Measurements from ENCODE around the gene ALK.
A peak's percentile ranks its signal among the peaks of the same experiment; 100 is the strongest.

The ALK gene

DNA sequence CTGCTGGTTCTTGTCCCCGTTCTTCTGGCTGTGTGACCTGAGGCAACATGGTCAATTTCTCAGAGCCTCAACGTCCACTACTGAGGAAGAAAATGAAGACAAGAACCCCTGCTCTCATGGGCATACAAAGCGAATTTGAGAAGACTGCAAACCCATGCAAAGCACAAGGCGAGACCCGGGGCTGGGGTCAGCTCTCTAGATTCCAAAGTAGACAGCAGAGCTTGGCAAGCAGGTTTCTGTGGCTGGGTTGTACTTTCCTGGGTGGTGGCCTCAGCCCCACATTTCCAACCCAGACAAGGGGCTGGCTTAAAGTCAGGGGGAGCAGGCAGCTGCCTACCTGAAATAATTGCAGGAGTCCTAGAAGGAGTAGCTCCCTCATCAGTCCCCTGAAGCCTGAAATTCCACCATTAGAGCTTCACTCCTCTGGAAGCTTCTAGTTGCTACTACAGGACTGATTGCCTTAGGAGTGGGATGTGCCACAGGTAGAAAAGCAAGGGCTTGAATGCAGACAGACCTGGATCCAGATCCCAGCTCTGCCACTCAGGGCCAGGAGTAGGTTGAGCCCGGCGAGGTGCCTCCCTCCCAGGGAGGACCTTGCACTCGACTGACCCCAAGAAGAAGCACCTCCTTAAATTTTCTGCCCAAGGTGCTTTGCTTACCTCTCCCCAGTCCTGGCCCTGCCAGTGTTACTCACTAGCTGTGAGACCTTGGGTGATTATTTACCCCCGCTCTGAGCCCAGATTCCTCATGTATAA lies 678.6 kb downstream of the ALK start (continued):
- no peak for TF ChIP-seq SCRT1 (tag by site-specific recombination; IDR thresholded peaks at IDR 0.05; ENCODE audit: borderline replicate concordance)
- TF ChIP-seq, protein P1, sequence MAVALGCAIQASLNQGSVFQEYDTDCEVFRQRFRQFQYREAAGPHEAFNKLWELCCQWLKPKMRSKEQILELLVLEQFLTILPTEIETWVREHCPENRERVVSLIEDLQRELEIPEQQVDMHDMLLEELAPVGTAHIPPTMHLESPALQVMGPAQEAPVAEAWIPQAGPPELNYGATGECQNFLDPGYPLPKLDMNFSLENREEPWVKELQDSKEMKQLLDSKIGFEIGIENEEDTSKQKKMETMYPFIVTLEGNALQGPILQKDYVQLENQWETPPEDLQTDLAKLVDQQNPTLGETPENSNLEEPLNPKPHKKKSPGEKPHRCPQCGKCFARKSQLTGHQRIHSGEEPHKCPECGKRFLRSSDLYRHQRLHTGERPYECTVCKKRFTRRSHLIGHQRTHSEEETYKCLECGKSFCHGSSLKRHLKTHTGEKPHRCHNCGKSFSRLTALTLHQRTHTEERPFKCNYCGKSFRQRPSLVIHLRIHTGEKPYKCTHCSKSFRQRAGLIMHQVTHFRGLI (tag by site-specific recombination; IDR thresholded peaks at IDR 0.05): no peak
- no peak for TF ChIP-seq REPIN1 (tag by site-specific recombination; IDR thresholded peaks at IDR 0.05; ENCODE audit: low read depth)
- TF ChIP-seq, protein P2, sequence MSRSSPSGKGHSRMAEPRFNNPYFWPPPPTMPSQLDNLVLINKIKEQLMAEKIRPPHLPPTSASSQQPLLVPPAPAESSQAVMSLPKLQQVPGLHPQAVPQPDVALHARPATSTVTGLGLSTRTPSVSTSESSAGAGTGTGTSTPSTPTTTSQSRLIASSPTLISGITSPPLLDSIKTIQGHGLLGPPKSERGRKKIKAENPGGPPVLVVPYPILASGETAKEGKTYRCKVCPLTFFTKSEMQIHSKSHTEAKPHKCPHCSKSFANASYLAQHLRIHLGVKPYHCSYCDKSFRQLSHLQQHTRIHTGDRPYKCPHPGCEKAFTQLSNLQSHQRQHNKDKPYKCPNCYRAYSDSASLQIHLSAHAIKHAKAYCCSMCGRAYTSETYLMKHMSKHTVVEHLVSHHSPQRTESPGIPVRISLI (tag by site-specific recombination; IDR thresholded peaks at IDR 0.05): no peak
- TF ChIP-seq ZNF121 (tag by site-specific recombination; IDR thresholded peaks at IDR 0.05): no peak
- no peak for TF ChIP-seq ZNF23 (tag by site-specific recombination; IDR thresholded peaks at IDR 0.05; ENCODE audit: borderline replicate concordance)
- TF ChIP-seq ZNF426 (tag by site-specific recombination; IDR thresholded peaks at IDR 0.05): no peak

DNA sequence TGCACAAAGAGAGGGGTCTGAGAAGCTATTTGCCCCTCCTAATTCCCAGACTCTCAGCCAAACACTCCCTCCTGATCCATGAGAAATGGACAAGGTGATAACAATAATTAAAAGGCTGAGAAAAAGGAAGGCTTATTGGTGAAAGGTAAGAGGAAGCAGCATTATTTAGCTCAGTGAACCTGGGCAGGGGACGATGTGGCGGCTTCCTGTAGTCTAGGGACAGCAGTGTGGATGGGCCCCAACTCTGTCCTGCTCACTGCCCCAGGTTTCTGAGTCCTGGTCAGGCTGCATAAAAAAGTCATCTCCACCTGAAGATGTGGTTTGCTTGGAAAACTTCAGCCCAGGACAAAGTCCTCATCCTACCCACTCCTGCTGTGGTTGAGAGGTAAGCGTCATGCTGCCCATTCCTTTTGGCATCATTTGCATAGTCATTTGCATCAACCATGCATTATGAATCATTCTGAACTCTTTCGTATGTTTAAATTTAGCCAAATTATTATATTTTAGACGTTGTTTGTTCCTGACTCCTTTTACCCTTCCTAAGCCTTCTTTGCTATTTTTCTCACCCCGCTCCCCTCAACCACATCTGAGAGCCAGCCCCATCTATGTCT lies 679.3 kb downstream of the ALK start:
- Histone ChIP-seq H3K4me1 (ENCODE audit: control insufficient read depth, insufficient read depth, low read length) (no peaks in the 10 kb centered on the region), H3K36me3 (ENCODE audit: control insufficient read depth in 2 of 2, insufficient read depth in 1 of 2, low read length in 2 of 2) (no peaks in the 10 kb centered on the region), H3K27ac (ENCODE audit: extremely low read depth, low read depth, low read length) (no peak overlapping the region), H3K9me3 (ENCODE audit: control insufficient read depth, insufficient read depth, low read depth, low read length) (no peaks in the 10 kb centered on the region), H3K4me3 (ENCODE audit: low read depth, low read length) (no peak overlapping the region)
- POLR2A ChIA-PET: no interaction called here
- no peak for TF ChIP-seq SETDB1 (IDR thresholded peaks at IDR 0.05; ENCODE audit: insufficient read length, low read length)
- TF ChIP-seq ZFP3 (tag by site-specific recombination; IDR thresholded peaks at IDR 0.05; ENCODE audit: low read depth): no peak
- TF ChIP-seq ZNF311 (tag by site-specific recombination; IDR thresholded peaks at IDR 0.05; ENCODE audit: borderline replicate concordance): no peak
- TF ChIP-seq ZNF423 (tag by site-specific recombination; IDR thresholded peaks at IDR 0.05): no peak
- TF ChIP-seq ZNF600 (tag by site-specific recombination; IDR thresholded peaks at IDR 0.05): no peak
- no peak for TF ChIP-seq ZNF768 (tag by site-specific recombination; IDR thresholded peaks at IDR 0.05)
- no peak for TF ChIP-seq ZNF121 (tag by site-specific recombination; IDR thresholded peaks at IDR 0.05)
- TF ChIP-seq BCL11A (tag by site-specific recombination; IDR thresholded peaks at IDR 0.05; ENCODE audit: low read depth): no peak
- TF ChIP-seq ZNF169 (tag by site-specific recombination; IDR thresholded peaks at IDR 0.05): no peak
- TF ChIP-seq GFI1B (tag by site-specific recombination; IDR thresholded peaks at IDR 0.05): no peak
- no peak for TF ChIP-seq ZNF324 (tag by site-specific recombination; IDR thresholded peaks at IDR 0.05)
- no peak for TF ChIP-seq ZNF843 (tag by site-specific recombination; IDR thresholded peaks at IDR 0.05)
- TF ChIP-seq ZNF510 (tag by site-specific recombination; IDR thresholded peaks at IDR 0.05; ENCODE audit: insufficient replicate concordance): no peak
- CTCF ChIA-PET: interaction anchor here (0.6 to 1.2 kb wide), 3 partner anchors 17 to 221 kb away, joined by 3 to 4 read pairs (median 3); no protein-coding TSS in a partner anchor

DNA sequence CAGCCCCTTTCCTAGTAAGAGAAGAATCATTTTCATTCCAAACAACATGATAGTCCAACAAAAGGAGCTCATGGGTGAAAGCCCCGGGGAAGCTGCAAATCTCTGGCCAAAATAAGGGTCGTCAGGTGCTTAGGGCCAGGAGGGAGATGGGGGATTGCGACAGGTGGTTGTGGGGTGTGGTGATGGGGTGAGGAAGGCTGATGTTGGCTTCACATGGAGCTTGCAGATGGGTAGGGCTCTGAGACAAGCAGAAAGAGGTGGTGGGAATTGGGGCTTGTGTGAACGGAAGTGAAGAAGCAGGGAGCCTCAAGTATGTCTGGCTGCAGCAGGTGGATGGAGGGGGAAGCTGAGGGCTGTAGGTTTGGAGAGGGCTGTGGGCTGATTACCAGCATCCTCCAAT lies 680.0 kb downstream of the ALK start:
- H3K9me3 ChIP-seq (ENCODE audit: control insufficient read depth, insufficient read depth, low read depth, low read length): no peaks in the 10 kb centered on the region
- no peak overlapping the region for H3K27ac ChIP-seq (ENCODE audit: extremely low read depth, low read depth, low read length)
- TF ChIP-seq ZNF2 (tag by site-specific recombination; IDR thresholded peaks at IDR 0.05) (no peak), GFI1B (tag by site-specific recombination; IDR thresholded peaks at IDR 0.05) (no peak), SCRT1 (tag by site-specific recombination; IDR thresholded peaks at IDR 0.05; ENCODE audit: borderline replicate concordance) (peak; percentile 81), SCRT2 (tag by site-specific recombination; IDR thresholded peaks at IDR 0.05) (peak; percentile 87), ZBTB1 (tag by site-specific recombination; IDR thresholded peaks at IDR 0.05) (no peak), ZNF292 (tag by site-specific recombination; IDR thresholded peaks at IDR 0.05; ENCODE audit: borderline replicate concordance, low read depth) (no peak)
- TF ChIP-seq, protein P3, sequence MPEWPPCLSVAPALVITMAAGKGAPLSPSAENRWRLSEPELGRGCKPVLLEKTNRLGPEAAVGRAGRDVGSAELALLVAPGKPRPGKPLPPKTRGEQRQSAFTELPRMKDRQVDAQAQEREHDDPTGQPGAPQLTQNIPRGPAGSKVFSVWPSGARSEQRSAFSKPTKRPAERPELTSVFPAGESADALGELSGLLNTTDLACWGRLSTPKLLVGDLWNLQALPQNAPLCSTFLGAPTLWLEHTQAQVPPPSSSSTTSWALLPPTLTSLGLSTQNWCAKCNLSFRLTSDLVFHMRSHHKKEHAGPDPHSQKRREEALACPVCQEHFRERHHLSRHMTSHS (tag by site-specific recombination; IDR thresholded peaks at IDR 0.05): no peak
- H3K36me3 ChIP-seq (ENCODE audit: control insufficient read depth in 2 of 2, insufficient read depth in 1 of 2, low read length in 2 of 2): no peaks in the 10 kb centered on the region
- no peak overlapping the region for H3K4me3 ChIP-seq (ENCODE audit: low read depth, low read length)
- ChIA-PET CTCF (interaction anchor here (0.6 to 1.2 kb wide), 4 partner anchors 18 to 260 kb away, joined by 3 to 4 read pairs (median 3); no protein-coding TSS in a partner anchor), POLR2A (no interaction called here)
- no peaks in the 10 kb centered on the region for H3K4me1 ChIP-seq (ENCODE audit: control insufficient read depth, insufficient read depth, low read length)

All from HEK293 (cell line).